ENCODE data around the gene BCOR. TPM values are rescaled to one million over a fixed set of nuclear protein-coding genes. Genes with fewer than 3 reads are reported as not detected.

Gene BCOR
- total and polyA plus RNA-seq, 2 of the 8 experiments (the other 6 are each of a cell fraction or from before 2014, with no cell fraction given) = 25.0 to 50.8 TPM

DNA sequence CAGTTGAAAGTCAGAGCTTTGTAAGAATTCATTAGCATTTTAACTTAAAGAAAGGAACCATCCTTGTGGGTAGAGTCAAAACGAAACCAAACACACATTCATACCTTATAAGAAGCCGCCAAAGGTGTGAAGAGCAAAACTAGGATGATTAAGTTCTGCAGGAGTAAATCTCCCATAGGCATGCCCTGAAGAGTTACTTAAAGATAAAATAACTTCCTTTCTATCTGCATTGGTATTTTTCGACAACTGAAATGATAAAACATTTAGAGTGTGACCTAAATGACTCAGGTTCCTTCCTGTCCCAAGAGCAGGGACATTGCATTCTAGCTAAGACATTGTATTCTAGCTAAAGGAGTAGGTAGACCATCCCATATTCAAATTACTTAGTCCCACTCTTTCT lies 75.3 kb downstream of the BCOR start:
- ChIA-PET CTCF (ENCODE audit: partially characterized antibody) (interaction anchor here (0.9 kb wide), 1 partner anchor 291 kb away, joined by 3 read pairs; no protein-coding TSS in a partner anchor), POLR2A (ENCODE audit: partially characterized antibody) (interaction anchor here (2.0 kb wide), 1 partner anchor 25 kb away, joined by 4 read pairs; no protein-coding TSS in a partner anchor)
- Histone ChIP-seq H3K4me1 (replicated peaks in 1 of 4; ENCODE audit: control insufficient read depth in 3 of 4, insufficient read depth in 4 of 4, low read length in 3 of 4) (no peaks in the 10 kb centered on the region), H4K91ac (replicated peaks; ENCODE audit: insufficient read length, low read length) (no peak overlapping the region), H2BK12ac (ENCODE audit: low read depth, low read length) (no peak overlapping the region), H3K27ac (ENCODE audit: low read depth, low read length) (no peak overlapping the region), H2BK20ac (ENCODE audit: low read length) (no peak overlapping the region), H3K4me3 (ENCODE audit: extremely low read depth in 1 of 4, insufficient read depth in 2 of 4, low read depth in 3 of 4, low read length in 4 of 4) (no peak overlapping the region), H2AK5ac (ENCODE audit: low read depth, low read length) (no peak overlapping the region), H3K9ac (replicated peaks in 1 of 4; ENCODE audit: extremely low read depth in 1 of 4, low read depth in 3 of 4, low read length in 3 of 4) (no peak overlapping the region), H3K23ac (ENCODE audit: insufficient read length) (no peak overlapping the region), H4K8ac (ENCODE audit: extremely low read depth, insufficient read depth, low read length) (no peak overlapping the region), H3K4ac (replicated peaks; ENCODE audit: insufficient read length, low read depth, low read length) (no peak overlapping the region), H3K14ac (ENCODE audit: insufficient read length) (no peak overlapping the region), H3K56ac (replicated peaks; ENCODE audit: insufficient read length, low read depth, low read length) (no peak overlapping the region), H3K4me2 (ENCODE audit: insufficient read depth in 1 of 2, low read depth in 2 of 2, low read length in 2 of 2) (no peak overlapping the region), H2BK120ac (replicated peaks; ENCODE audit: low read depth, low read length) (no peak overlapping the region), H2AFZ (ENCODE audit: low read length) (no peak overlapping the region), H2BK15ac (ENCODE audit: low read length) (no peak overlapping the region), H3K23me2 (ENCODE audit: low read depth, low read length) (no peaks in the 10 kb centered on the region), H3K79me2 (ENCODE audit: control insufficient read depth in 1 of 2, insufficient read depth in 2 of 2, low read length in 2 of 2) (no peaks in the 10 kb centered on the region), H2BK5ac (ENCODE audit: low read depth, low read length) (no peak overlapping the region), H3K36me3 (ENCODE audit: control insufficient read depth in 2 of 4, insufficient read depth in 4 of 4, low read length in 3 of 4) (no peaks in the 10 kb centered on the region), H3K27me3 (replicated peaks in 1 of 4; ENCODE audit: control insufficient read depth in 3 of 4, extremely low read depth in 1 of 4, insufficient read depth in 3 of 4, low read length in 3 of 4) (no peaks in the 10 kb centered on the region), H3K79me1 (ENCODE audit: low read depth, low read length) (no peaks in the 10 kb centered on the region), H4K5ac (ENCODE audit: insufficient read length, low read depth, low read length) (no peak overlapping the region), H3K9me3 (ENCODE audit: insufficient read depth in 2 of 2, low read depth in 1 of 2, low read length in 1 of 2) (no peaks in the 10 kb centered on the region), H3K18ac (ENCODE audit: extremely low read depth, low read length) (no peak overlapping the region), H4K20me1 (replicated peaks in 1 of 2; ENCODE audit: control insufficient read depth in 1 of 2, insufficient read depth in 2 of 2, low read length in 2 of 2) (no peaks in the 10 kb centered on the region)
- WGBS, 2 experiments (ENCODE audit: extremely low coverage in 1 of 2, insufficient coverage in 1 of 2, insufficient read length in 1 of 2, insufficient replicate concordance in 2 of 2, low coverage in 1 of 2, low lambda C conversion rate in 2 of 2, missing lambda C conversion rate in 1 of 2) = 77% methylated on average over 2 of the region's 3 CpGs; no CpG with 5 or more reads in 1 of the 2 experiments
- DNase-seq (ENCODE audit: low read depth in 1 of 2, low spot score in 2 of 2) (no peak), FAIRE-seq (no peak)
- no peak for TF ChIP-seq EGR1 (IDR thresholded peaks at IDR 0.05; ENCODE audit: borderline replicate concordance, low read depth, low read length)
- TF ChIP-seq JUND (IDR thresholded peaks at IDR 0.05; ENCODE audit: low read length) = no peak
- no peak for TF ChIP-seq EP300 (IDR thresholded peaks at IDR 0.05; ENCODE audit: borderline replicate concordance in 1 of 2, low read depth in 2 of 2, low read length in 2 of 2)
- no peak for TF ChIP-seq SIX5 (IDR thresholded peaks at IDR 0.05; ENCODE audit: low read depth, low read length)
- no peak for TF ChIP-seq RXRA (IDR thresholded peaks at IDR 0.05; ENCODE audit: insufficient read depth, low read depth, low read length)
- no peak for TF ChIP-seq NANOG (IDR thresholded peaks at IDR 0.05; ENCODE audit: insufficient read depth, low read depth, low read length, poor library complexity, severe bottlenecking)
- TF ChIP-seq, protein P1, sequence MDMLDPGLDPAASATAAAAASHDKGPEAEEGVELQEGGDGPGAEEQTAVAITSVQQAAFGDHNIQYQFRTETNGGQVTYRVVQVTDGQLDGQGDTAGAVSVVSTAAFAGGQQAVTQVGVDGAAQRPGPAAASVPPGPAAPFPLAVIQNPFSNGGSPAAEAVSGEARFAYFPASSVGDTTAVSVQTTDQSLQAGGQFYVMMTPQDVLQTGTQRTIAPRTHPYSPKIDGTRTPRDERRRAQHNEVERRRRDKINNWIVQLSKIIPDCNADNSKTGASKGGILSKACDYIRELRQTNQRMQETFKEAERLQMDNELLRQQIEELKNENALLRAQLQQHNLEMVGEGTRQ (IDR thresholded peaks at IDR 0.05; ENCODE audit: low read length) = no peak
- TF ChIP-seq SP4 (IDR thresholded peaks at IDR 0.05; ENCODE audit: low read length) = no peak
- TF ChIP-seq KDM1A (IDR thresholded peaks at IDR 0.05; ENCODE audit: borderline replicate concordance, low read length) = no peak

Measured in H1 (cell line).